GM21825 (cell line): ENCODE results near the gene FOXD1.
"Not testable (repeated sequence)": the region's sequence is repeated elsewhere in the genome, so short reads cannot be mapped to it uniquely, and the experiment has no call there.

Source experiments
- ATAC-seq: cut with Tn5 transposase; IDR thresholded peaks from one replicate; pipeline ENCODE4 v1.9.1; 2021; ENCODE audit warnings: mild to moderate bottlenecking, moderate library complexity; ENCODE audit not compliant: unreplicated experiment

The FOXD1 gene

GRCh38 chr5:73464016-73464745, 15.6 kb upstream of the FOXD1 start:
- ATAC-seq = no peak

- ATAC-seq = no peak
These were observed 11.6 kb upstream of the FOXD1 start for GRCh38 chr5:73460133-73460532.

GRCh38 chr5:73459366-73459765, 10.8 kb upstream of the FOXD1 start:
- no peak for ATAC-seq

GRCh38 chr5:73456462-73456861, 7.9 kb upstream of the FOXD1 start:
- ATAC-seq = not testable (repeated sequence)

GRCh38 chr5:73454379-73455036, 5.9 kb upstream of the FOXD1 start:
- ATAC-seq = peak; percentile 61

GRCh38 chr5:73452215-73452614, 3.6 kb upstream of the FOXD1 start:
- ATAC-seq = no peak

GRCh38 chr5:73451224-73452130, 2.9 kb upstream of the FOXD1 start:
- ATAC-seq = no peak

- ATAC-seq = no peak
These were observed 2.2 kb upstream of the FOXD1 start for GRCh38 chr5:73450672-73451223.

- no peak for ATAC-seq
These were observed 1.6 kb upstream of the FOXD1 start for GRCh38 chr5:73450137-73450536.

GRCh38 chr5:73447530-73448462, 781 bp downstream of the FOXD1 start:
- ATAC-seq = no peak

GRCh38 chr5:73446631-73447529, 1.7 kb downstream of the FOXD1 start:
- ATAC-seq = no peak

- ATAC-seq = no peak
These were observed 2.6 kb downstream of the FOXD1 start for GRCh38 chr5:73445665-73446630.

- no peak for ATAC-seq
These were observed 3.8 kb downstream of the FOXD1 start for GRCh38 chr5:73444499-73445438.

GRCh38 chr5:73443829-73444498, 4.6 kb downstream of the FOXD1 start:
- no peak for ATAC-seq

GRCh38 chr5:73442996-73443627, 5.5 kb downstream of the FOXD1 start:
- ATAC-seq = no peak
